Mesenchymal stem cell (in vitro differentiated cells and primary cell): ENCODE results near the gene UGT2B11.
"Not testable (repeated sequence)": the region's sequence is repeated elsewhere in the genome, so short reads cannot be mapped to it uniquely, and the experiment has no call there.

Experiments used
- DNase-seq: peaks from one replicate; pipeline ENCODE4 v3.0.0-alpha.2; 2013
- H2AFZ ChIP-seq: one replicate; pipeline ENCODE4 v1.6.1; 2013; ENCODE audit warnings: low read depth, mild to moderate bottlenecking, control low read depth, inconsistent platforms, low read length, moderate library complexity
- H2AK5ac ChIP-seq: 2 replicates; pipeline ENCODE4 v1.6.1; 2013; ENCODE audit warnings: low read length, moderate library complexity, mild to moderate bottlenecking, inconsistent platforms; ENCODE audit not compliant: severe bottlenecking
- H2BK120ac ChIP-seq: one replicate; pipeline ENCODE4 v1.6.1; 2013; ENCODE audit warnings: low read depth, mild to moderate bottlenecking, inconsistent platforms, low read length, moderate library complexity
- H2BK12ac ChIP-seq, 2 experiments: one replicate each; pipeline ENCODE4 v1.6.1; 2013; ENCODE audit warnings: inconsistent platforms in 2 of 2, low read length in 2 of 2, mild to moderate bottlenecking in 2 of 2, moderate library complexity in 2 of 2, control low read depth in 1 of 2
- H2BK15ac ChIP-seq: one replicate; pipeline ENCODE4 v1.6.1; 2013; ENCODE audit warnings: mild to moderate bottlenecking, low read depth, inconsistent platforms; ENCODE audit not compliant: poor library complexity, severe bottlenecking
- H2BK5ac ChIP-seq: 2 replicates; pipeline ENCODE4 v1.6.1; 2013; ENCODE audit warnings: low read depth, mild to moderate bottlenecking, low read length, control low read depth, inconsistent platforms; ENCODE audit not compliant: poor library complexity, severe bottlenecking
- H3K14ac ChIP-seq, 2 experiments: one replicate each; pipeline ENCODE4 v1.6.1; 2013; ENCODE audit warnings: inconsistent platforms in 2 of 2, low read length in 2 of 2, control low read depth in 1 of 2, mild to moderate bottlenecking in 1 of 2, moderate library complexity in 1 of 2
- H3K18ac ChIP-seq, 2 experiments: one replicate each; pipeline ENCODE4 v1.6.1; 2013; ENCODE audit warnings: inconsistent platforms in 2 of 2, low read length in 2 of 2, control low read depth in 1 of 2, low read depth in 1 of 2, mild to moderate bottlenecking in 1 of 2
- H3K23ac ChIP-seq, 2 experiments: one replicate each; pipeline ENCODE4 v1.6.1; 2013; ENCODE audit warnings: inconsistent platforms in 2 of 2, low read length in 2 of 2, mild to moderate bottlenecking in 2 of 2, moderate library complexity in 2 of 2, control low read depth in 1 of 2
- H3K27ac ChIP-seq: 2 replicates; pipeline ENCODE4 v1.5.1; 2013; ENCODE audit warnings: mild to moderate bottlenecking, moderate library complexity, low read length, control low read depth, inconsistent platforms; ENCODE audit not compliant: poor library complexity, severe bottlenecking
- H3K27me3 ChIP-seq, 2 experiments: 2 replicates each; pipeline versions ENCODE4 v1.6.1 to v1.7.0; 2013; ENCODE audit warnings: low read length in 2 of 2, mild to moderate bottlenecking in 2 of 2, moderate library complexity in 2 of 2, control low read depth in 1 of 2, inconsistent platforms in 1 of 2; ENCODE audit not compliant: control insufficient read depth in 1 of 2, insufficient read depth in 1 of 2
- H3K36me3 ChIP-seq, 2 experiments: 2 replicates each; pipeline versions ENCODE4 v1.6.1 to v1.7.0; 2013; ENCODE audit warnings: low read length in 2 of 2, control low read depth in 1 of 2, inconsistent platforms in 1 of 2, low read depth in 1 of 2, mild to moderate bottlenecking in 1 of 2; ENCODE audit not compliant: insufficient read depth in 2 of 2, control insufficient read depth in 1 of 2
- H3K4ac ChIP-seq, 2 experiments: one replicate each; pipeline ENCODE4 v1.6.1; 2013; ENCODE audit warnings: inconsistent platforms in 2 of 2, low read length in 2 of 2, mild to moderate bottlenecking in 2 of 2, moderate library complexity in 2 of 2, control low read depth in 1 of 2, low read depth in 1 of 2
- H3K4me1 ChIP-seq: 2 replicates; pipeline ENCODE4 v1.6.1; 2013; ENCODE audit warnings: low read depth, low read length, control low read depth; ENCODE audit not compliant: control insufficient read depth, insufficient read depth
- H3K4me2 ChIP-seq: 2 replicates; pipeline ENCODE4 v1.6.1; 2013; ENCODE audit warnings: low read length, mild to moderate bottlenecking, inconsistent platforms; ENCODE audit not compliant: poor library complexity, severe bottlenecking
- H3K4me3 ChIP-seq, 2 experiments: 2 replicates each; pipeline versions ENCODE4 v1.5.1 to v1.7.0; 2013; ENCODE audit warnings: low read length in 2 of 2, mild to moderate bottlenecking in 2 of 2, control low read depth in 1 of 2, low read depth in 1 of 2; ENCODE audit not compliant: insufficient read depth in 1 of 2
- H3K79me1 ChIP-seq: replicated peaks from 2 replicates; pipeline ENCODE4 v1.6.1; 2013; ENCODE audit warnings: mild to moderate bottlenecking, control low read depth, low read length, inconsistent platforms; ENCODE audit not compliant: poor library complexity, severe bottlenecking
- H3K9ac ChIP-seq: 2 replicates; pipeline ENCODE4 v1.7.0; 2013; ENCODE audit warnings: mild to moderate bottlenecking, low read length, moderate library complexity
- H3K9me3 ChIP-seq: 2 replicates; pipeline ENCODE4 v1.7.0; 2013; ENCODE audit warnings: mild to moderate bottlenecking, low read length; ENCODE audit not compliant: control insufficient read depth
- H4K8ac ChIP-seq: one replicate; pipeline ENCODE4 v1.6.1; 2013; ENCODE audit warnings: inconsistent platforms, mild to moderate bottlenecking, low read length, moderate library complexity
- H4K91ac ChIP-seq: one replicate; pipeline ENCODE4 v1.6.1; 2013; ENCODE audit warnings: mild to moderate bottlenecking, low read length, inconsistent platforms
- WGBS: methylation state at CpG from one replicate; pipeline ENCODE4 v1.1.7; 2013; ENCODE audit warnings: mixed read lengths; 5-methylcytosine and 5-hydroxymethylcytosine counted together

The UGT2B11 gene

DNA sequence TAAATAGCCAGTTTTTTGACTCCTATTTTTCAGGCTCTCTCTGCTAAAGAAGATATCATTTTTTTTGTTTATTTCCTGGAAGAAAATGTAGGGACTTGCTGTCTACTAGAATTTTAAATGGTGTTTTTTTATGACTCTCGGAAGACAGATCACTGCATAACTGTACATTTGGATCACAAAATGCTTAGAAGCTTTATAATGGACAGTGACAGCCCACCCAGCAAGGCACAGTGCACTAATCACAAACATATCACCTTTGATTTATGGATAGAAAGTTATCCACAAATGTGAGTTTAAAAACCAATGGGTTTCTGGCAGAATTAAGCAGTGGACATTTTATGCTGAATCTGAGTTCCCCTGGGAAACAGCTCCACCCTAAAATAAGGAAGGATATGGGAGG lies 48.8 kb downstream of the UGT2B11 start:
- H3K27ac ChIP-seq, result peak overlapping the region; percentile 5
- H3K36me3 ChIP-seq, H2AK5ac ChIP-seq, H3K79me1 ChIP-seq, H3K9ac ChIP-seq, H4K8ac ChIP-seq, H3K4me3 ChIP-seq, H3K14ac ChIP-seq, H2BK120ac ChIP-seq, DNase-seq, H2BK12ac ChIP-seq, H3K18ac ChIP-seq, H2AFZ ChIP-seq, H2BK5ac ChIP-seq, H3K9me3 ChIP-seq, H3K23ac ChIP-seq, H3K4ac ChIP-seq, H4K91ac ChIP-seq, H3K4me1 ChIP-seq, H2BK15ac ChIP-seq, H3K4me2 ChIP-seq, H3K27me3 ChIP-seq: not testable (repeated sequence)
- no CpG with 5 or more reads among the region's 1 CpG for WGBS

DNA sequence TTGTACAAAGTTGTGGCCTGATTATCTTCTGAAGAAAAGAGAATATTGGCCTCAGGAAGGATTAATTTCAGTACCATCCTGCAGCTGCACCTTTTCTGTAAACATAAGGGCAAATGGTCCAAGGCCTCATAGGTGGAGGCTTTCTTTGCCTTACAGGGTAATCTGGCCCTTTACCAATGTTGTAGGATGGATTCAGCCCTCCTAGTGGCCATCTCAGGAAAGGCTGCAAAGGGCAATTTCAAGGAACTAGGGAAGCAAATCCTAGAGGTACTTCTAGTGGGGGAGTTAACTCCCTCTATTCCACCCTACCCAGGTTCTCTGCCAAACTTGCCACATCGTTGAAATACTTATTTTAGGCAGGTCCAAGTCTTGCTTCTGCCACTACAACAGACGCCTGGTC lies 57.6 kb downstream of the UGT2B11 start:
- Histone ChIP-seq H3K18ac (no peak overlapping the region), H3K4me1 (no peaks in the 10 kb centered on the region), H2AFZ (no peak overlapping the region), H3K14ac (no peak overlapping the region), H3K27ac (no peak overlapping the region), H4K8ac (no peak overlapping the region), H3K27me3 (no peaks in the 10 kb centered on the region), H3K4me3 (no peak overlapping the region), H3K23ac (no peak overlapping the region), H2AK5ac (no peak overlapping the region), H3K9ac (no peak overlapping the region), H3K36me3 (no peaks in the 10 kb centered on the region), H2BK120ac (no peak overlapping the region), H3K9me3 (no peaks in the 10 kb centered on the region), H4K91ac (no peak overlapping the region), H3K4ac (no peak overlapping the region), H3K79me1 (no peaks in the 10 kb centered on the region), H3K4me2 (no peak overlapping the region), H2BK15ac (no peak overlapping the region), H2BK5ac (no peak overlapping the region), H2BK12ac (no peak overlapping the region)
- DNase-seq, result peak; percentile 5
- WGBS, result 70% methylated on average over 2 of the region's 2 CpGs

DNA sequence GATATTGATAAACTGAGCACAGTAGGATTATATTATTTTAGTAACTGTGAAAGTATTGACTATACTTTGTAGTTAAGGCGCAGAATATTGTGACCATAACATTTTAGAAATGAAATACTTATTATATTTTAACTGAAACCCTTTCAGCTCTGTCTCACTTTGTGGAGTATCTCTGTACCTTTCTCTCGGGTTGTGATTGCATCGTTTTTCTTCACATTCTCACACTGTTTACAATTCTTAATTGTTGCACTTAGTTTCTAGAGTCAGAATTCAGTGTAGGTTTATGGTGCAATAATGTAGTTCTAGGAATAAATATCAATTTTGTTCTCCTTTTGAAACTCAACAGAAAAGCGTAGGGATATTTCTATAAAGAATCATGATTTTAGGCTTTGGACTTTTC lies 60.5 kb downstream of the UGT2B11 start:
- no peaks in the 10 kb centered on the region for H3K36me3 ChIP-seq
- no peak overlapping the region for H3K4me3 ChIP-seq
- no peak overlapping the region for H2BK5ac ChIP-seq
- H2BK15ac ChIP-seq, result no peak overlapping the region
- H3K4ac ChIP-seq, result no peak overlapping the region
- no peak overlapping the region for H2AFZ ChIP-seq
- no peak for DNase-seq
- H2BK12ac ChIP-seq, result no peak overlapping the region
- H3K4me2 ChIP-seq, result no peak overlapping the region
- H2AK5ac ChIP-seq, result no peak overlapping the region
- 100% methylated on average over 1 of the region's 4 CpGs for WGBS
- H3K4me1 ChIP-seq, result no peaks in the 10 kb centered on the region
- H3K14ac ChIP-seq, result no peak overlapping the region
- H3K79me1 ChIP-seq, result no peaks in the 10 kb centered on the region
- no peak overlapping the region for H3K18ac ChIP-seq
- H3K23ac ChIP-seq, result no peak overlapping the region
- no peak overlapping the region for H3K9ac ChIP-seq
- no peak overlapping the region for H2BK120ac ChIP-seq
- no peak overlapping the region for H4K91ac ChIP-seq
- H3K9me3 ChIP-seq, result no peaks in the 10 kb centered on the region
- H4K8ac ChIP-seq, result no peak overlapping the region
- no peaks in the 10 kb centered on the region for H3K27me3 ChIP-seq
- no peak overlapping the region for H3K27ac ChIP-seq
